ENCODE data around the gene COBL. TPM values are rescaled to one million over a fixed set of nuclear protein-coding genes. Genes with fewer than 3 reads are reported as not detected.

Gene COBL
- total RNA-seq, 4 donors from 2014 or later = 1.1 to 27.7 (median 15.2) TPM

DNA sequence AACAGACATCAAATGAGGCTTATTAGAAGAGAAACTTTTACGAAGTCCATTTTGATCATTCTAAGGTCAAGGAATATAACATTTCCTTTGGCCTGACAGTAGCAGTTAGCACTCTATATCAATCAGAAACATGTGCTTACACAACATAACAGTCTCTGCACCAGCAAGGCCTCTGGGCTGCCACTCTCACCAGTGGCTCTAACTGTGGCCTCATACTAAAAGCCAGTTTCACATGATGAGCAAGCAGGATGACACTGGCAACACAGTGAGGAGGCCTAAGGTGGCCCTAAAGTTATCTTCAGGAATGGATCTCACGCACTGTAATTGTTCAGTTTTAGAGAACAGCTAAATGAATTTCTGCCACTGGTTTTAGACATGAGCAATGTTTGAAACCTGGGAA lies 126.8 kb downstream of the COBL start:
- TF ChIP-seq, protein P1, sequence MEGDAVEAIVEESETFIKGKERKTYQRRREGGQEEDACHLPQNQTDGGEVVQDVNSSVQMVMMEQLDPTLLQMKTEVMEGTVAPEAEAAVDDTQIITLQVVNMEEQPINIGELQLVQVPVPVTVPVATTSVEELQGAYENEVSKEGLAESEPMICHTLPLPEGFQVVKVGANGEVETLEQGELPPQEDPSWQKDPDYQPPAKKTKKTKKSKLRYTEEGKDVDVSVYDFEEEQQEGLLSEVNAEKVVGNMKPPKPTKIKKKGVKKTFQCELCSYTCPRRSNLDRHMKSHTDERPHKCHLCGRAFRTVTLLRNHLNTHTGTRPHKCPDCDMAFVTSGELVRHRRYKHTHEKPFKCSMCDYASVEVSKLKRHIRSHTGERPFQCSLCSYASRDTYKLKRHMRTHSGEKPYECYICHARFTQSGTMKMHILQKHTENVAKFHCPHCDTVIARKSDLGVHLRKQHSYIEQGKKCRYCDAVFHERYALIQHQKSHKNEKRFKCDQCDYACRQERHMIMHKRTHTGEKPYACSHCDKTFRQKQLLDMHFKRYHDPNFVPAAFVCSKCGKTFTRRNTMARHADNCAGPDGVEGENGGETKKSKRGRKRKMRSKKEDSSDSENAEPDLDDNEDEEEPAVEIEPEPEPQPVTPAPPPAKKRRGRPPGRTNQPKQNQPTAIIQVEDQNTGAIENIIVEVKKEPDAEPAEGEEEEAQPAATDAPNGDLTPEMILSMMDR (IDR thresholded peaks at IDR 0.05) = no peak
- ATAC-seq (ENCODE audit: low FRiP score) (no peak), DNase-seq (ENCODE audit: low spot score) (no peak)

DNA sequence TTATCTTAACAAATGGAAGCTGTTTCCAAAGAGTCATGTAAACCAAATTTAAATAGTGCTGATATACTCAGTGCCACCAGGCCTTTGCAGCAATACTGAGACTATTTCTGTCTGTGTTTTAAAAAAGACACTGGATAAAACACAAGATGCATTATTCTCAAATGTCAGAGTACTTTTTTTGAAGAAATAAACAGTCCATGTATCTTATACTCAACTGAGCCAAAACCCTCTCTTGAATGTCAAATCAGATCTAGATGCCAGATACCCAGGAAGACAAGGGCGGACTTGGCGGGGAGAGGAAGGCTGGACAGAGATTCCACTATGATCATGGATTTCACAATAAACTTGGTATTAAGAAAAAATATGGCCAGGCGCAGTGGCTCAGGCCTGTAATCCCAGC lies 127.6 kb downstream of the COBL start:
- DNase-seq (ENCODE audit: low spot score) (no peak), ATAC-seq (ENCODE audit: low FRiP score) (no peak)
- TF ChIP-seq, protein P1 (IDR thresholded peaks at IDR 0.05) = no peak

DNA sequence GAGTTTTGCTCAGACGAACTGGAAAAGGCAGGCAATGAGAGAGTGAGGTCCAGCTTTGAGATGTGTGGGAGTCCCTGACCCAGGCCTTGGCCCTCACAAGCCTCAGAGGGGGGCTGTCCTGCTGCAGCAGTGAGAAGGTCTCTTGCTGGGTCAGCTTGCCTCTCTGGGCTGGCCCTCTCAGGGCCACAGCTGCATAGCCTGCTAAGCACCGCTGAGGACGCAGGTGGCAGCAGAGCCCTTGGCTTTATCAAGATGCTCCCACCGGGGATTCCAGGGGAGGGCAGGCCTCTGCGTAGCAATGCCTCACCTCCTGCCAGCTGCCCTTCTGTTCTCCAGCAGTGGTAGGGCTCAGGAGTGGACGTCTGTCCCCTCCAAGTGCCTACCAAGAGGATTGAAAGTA lies 128.7 kb downstream of the COBL start:
- no peak for DNase-seq (ENCODE audit: low spot score)
- TF ChIP-seq, protein P1 (IDR thresholded peaks at IDR 0.05) = no peak
- peak; percentile 14 for ATAC-seq (ENCODE audit: low FRiP score)

DNA sequence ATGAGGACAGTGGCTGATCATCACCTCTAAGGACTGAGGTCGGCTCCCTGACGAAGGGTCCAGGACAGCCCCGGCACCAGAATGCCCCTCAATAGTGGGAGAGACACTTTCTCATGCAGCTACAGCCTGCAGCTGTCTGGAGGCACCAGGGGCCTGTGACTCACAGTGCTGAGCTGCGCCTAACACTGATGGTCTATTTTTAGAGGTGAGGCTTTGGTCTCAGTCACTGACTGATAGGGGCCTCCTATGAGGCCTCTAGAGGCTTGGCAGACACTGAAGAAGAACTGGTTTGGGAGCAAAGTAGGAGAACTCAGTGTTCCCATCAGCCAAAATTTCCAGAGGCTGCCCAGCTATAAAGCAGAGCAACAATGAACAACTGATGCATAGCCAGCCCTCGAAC lies 130.1 kb downstream of the COBL start:
- DNase-seq (ENCODE audit: low spot score) = no peak
- TF ChIP-seq, protein P1 (IDR thresholded peaks at IDR 0.05) = no peak
- ATAC-seq (ENCODE audit: low FRiP score) = peak; percentile 38

DNA sequence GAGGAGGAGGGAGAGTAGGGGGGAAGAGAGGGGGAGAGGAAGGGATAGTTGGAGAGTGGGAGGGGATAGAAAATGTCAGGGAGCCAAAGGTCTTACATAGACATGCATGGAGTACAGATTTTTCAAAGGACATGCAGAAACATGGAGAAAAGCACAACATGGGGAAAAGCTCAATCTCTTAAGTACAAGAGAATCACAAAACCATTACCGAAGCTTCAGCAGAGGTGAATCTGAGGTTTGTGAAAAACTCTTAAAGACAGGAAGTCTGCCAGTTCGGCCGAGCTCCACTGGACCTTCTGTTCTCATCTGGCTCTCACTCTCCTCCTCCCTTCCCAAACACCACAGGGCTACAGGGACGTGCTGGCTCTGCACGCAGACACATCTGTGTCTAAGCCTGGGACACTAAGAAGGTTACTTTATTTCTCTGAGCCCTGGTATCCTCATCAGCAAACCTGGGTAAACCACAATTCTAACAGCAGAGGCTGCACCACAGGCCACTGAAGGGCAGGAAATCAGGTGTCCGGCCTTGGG lies 133.9 kb downstream of the COBL start:
- ATAC-seq (ENCODE audit: low FRiP score) = no peak
- DNase-seq (ENCODE audit: low spot score) = no peak
- TF ChIP-seq, protein P1 (IDR thresholded peaks at IDR 0.05) = no peak

DNA sequence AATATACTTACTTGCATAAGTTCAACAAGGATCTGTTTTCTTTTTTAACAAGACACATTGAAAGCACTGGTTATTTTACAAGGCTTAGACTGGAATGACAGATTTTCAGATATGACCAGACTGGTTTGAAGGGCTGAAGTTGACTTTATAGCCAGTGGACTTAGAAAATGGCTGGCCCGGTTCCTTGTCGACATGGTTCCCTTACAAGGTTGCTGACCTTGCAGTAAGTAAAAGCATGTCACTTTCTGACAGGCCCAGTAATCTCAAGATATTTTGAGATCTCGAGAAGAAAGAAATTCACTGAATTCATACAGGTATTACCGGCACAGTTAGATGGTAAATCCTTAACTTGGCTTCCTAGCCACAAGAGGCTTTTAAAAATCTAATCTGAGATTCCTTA lies 136.5 kb downstream of the COBL start:
- no peak for DNase-seq (ENCODE audit: low spot score)
- ATAC-seq (ENCODE audit: low FRiP score) = no peak
- TF ChIP-seq, protein P1 (IDR thresholded peaks at IDR 0.05) = no peak

DNA sequence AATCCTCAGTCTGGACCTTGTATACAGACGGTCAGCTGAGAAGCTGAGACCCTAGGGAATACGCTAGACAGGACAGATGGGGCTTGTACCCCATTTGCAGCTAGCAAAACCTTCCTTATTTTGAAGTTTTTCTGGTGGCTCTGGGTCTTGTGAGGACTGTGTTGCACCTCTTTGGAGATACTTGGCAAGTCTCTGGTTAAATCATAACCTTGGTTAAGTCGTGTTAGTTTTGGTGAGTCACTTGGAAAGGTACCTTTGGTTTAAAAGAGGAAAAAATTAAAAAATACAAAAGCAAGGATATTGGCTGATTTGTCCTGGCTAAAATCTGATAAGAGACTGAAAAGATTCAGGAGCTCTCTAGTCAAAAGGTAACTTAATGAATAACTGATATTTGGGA lies 140.6 kb downstream of the COBL start:
- TF ChIP-seq, protein P1 (IDR thresholded peaks at IDR 0.05) = no peak
- DNase-seq (ENCODE audit: low spot score) = no peak

More for the DNA sequence above, 140.6 kb downstream of the COBL start:
- ATAC-seq (ENCODE audit: low FRiP score) = no peak

All from omental fat pad (tissue), 4 donors.